ENCODE results near the gene PRLR.

Gene PRLR

DNA sequence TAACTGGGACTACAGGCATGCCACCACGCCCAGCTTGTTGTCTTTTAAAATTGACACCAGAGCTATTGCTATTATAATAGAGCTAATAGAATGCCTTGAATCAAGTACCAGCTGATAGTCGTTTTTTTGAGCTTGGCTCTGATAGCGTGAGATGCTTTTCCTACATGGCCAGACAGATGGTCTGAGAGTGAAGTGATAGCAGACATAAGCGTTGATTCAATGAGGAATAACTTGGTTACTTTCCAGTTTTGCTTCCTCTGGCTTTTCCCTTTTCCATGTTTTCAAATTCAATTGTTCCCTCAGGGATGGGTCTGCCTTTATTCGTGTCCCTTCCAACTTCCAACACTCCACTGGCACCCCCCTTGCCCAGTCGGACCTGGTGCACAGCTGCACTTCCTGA lies 197.9 kb downstream of the PRLR start:
- DNase-seq (ENCODE audit: low read depth), result no peak

DNA sequence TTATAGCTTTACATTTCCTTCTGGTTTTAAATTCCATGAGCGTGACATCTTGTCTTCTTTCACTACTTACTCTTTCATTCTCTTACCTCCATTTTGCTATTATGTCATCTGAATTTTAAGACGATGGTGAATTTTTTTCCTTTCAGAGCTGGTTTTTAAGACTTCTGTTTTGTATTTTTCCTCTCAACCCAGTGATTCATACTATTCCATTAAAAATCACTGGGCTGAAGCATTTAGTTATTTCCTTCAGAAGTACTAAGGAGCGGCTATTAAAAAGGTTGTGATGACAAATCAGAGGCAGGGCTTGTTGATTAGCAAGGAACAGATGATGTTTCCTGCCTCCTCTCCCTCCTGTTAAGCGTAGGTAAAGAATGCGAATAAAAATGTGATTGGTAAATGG lies 199.0 kb downstream of the PRLR start:
- DNase-seq (ENCODE audit: low read depth), result no peak

DNA sequence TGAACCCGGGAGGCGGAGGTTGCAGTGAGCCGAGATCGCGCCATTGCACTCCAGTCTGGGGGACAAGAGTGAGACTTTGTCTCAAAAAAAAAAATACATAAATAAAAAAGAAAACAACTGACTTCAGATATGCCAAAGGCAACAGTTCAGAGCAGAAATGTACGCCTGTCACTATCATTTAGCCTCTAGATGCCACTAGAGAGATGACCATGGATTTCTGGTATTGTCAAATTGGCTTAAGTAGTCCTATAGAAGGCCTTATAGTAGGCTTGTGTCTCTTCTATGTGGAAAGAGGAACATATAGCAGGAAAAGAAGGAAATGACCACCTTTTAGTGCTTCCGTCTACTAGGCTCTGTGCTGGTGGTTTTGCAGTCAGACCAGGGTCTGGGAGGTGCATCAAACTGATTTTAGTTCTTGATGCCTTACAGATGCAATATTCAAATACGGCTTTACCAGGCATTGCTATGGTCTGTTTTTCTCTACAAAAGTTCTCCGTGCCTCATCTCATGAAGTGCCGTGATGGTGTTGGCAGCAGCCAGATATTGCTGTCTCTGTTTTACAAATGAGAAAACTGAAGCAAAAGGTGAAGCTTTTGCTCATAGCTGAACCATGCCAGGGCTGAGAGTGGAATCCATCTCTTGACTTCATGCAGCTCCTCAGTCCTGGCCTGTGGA lies 199.7 kb downstream of the PRLR start:
- no peak for DNase-seq (ENCODE audit: low read depth)

DNA sequence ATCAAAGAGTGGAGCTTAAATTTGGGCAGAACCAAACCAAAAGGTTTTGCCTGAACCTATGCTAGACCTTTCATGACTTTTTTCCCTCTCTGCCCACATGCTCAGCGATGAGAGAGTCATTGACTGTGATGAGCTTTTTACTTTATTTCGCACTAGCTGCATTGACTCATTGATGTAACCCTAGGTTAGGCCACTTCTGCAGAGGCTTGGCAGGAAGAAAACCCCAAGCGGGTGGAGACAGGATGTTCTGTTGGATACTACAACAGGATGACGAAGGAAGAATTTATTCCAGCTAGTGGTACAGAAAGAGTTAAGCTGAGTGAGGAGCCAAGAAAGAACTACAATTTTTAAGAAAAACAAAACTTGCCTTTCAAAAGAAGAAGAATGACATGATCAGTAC lies 201.0 kb downstream of the PRLR start:
- no peak for DNase-seq (ENCODE audit: low read depth)

DNA sequence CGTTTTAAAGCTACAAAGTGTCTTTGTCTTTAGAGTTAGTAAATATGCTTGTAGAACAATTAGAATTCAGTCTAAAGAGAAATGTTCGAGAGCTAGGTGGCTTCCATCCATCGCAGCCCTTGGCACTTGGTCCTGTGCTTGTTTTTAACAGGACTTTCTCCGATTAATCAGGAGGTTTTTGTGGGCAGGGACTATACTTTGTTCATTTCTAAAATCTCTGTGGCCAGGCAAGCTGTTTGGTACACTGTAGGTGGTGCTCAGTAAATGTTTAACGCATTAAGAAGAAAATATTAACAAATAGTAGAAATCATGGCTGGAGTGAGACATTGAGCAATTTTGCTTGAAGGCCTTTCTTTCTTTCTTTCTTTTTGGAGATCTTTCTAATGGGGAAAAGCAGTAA lies 203.3 kb downstream of the PRLR start:
- no peak for DNase-seq (ENCODE audit: low read depth)

DNA sequence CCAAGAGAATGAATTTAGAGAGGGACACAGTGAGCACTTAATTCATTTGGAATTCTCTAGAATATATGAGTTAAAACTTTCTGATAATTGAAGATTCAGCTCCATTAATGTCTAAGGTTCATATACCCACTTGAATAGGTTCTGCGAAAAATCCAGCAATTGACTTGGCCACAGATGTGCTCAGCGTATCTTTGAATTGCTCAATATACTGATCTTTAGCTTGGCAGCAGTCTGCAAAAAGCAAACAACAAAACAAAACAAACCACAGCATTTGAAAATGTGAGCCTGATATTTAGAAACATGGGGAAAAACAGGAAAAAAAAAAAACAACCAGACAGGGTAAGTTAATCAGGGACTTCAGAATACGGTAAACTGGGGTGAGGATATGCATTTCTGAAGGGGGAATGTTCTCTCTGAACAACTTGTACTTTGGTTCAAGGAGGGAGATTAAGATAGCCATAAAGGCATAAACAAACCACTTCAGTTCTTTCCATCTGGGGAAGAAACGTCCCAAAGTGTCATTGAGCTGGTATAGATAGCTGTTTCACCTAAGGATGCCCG lies 203.9 kb downstream of the PRLR start:
- DNase-seq (ENCODE audit: low read depth), result no peak

DNA sequence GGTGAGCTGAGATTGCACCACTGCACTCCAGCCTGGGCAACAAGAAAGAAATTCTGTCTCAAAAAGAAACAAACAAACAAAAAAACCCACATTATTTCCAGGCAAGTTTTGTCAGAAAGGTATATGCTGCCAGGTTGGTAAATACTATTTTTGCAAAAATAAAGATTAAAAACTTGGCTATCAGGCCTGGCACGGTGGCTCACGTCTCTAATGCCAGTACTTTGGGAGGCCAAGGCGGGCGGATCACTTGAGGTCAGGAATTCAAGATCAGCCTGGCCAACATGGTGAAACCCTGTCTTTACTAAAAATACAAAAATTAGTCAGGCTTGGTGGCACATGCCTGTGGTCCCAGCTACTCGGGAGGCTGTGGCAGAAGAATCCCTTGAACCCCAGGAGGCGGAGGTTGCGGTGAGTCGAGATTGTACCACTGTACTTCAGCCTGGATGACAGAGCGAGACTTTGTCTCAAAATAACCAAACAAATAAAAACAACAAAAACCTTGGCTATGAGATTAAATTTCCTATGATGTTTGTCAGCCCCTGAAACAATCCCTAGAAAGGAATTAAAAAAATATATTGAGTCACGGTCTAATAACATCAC lies 205.3 kb downstream of the PRLR start:
- DNase-seq (ENCODE audit: low read depth), result no peak

DNA sequence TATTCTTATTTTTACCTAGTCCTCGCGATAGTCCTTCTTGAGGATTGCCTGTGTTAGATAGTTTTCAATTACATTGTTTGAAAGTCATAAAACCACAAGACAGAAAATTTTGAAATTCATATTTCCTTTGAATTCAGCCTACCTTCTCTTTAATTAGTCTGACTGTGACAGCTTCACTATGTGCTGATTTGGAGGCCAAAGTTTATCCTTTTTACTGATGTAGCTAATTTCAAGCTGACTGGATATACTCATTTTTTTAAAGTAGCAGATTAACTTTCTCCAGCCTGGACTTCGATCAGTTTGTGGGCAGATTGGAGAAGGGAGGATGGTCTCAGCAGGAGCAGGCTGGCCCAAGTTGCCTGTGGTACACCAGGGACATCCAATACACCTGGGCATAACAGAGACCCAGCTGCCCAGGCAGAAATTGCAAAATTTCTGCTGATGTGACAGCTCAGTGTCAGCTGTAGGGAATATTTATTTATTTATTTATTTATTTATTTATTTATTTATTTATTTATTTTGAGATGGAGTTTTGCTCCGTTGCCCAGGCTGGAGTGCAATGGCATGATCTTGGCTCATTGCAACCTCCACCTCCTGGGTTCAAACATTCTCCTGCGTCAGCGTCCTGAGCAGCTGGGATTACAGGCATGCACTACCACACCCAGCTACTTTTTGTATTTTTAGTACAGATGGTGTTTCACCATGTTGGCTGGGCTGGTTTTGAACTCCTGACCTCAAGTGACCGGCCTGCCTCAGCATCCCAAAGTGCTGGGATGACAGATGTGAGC lies 206.7 kb downstream of the PRLR start:
- DNase-seq (ENCODE audit: low read depth), result no peak

DNA sequence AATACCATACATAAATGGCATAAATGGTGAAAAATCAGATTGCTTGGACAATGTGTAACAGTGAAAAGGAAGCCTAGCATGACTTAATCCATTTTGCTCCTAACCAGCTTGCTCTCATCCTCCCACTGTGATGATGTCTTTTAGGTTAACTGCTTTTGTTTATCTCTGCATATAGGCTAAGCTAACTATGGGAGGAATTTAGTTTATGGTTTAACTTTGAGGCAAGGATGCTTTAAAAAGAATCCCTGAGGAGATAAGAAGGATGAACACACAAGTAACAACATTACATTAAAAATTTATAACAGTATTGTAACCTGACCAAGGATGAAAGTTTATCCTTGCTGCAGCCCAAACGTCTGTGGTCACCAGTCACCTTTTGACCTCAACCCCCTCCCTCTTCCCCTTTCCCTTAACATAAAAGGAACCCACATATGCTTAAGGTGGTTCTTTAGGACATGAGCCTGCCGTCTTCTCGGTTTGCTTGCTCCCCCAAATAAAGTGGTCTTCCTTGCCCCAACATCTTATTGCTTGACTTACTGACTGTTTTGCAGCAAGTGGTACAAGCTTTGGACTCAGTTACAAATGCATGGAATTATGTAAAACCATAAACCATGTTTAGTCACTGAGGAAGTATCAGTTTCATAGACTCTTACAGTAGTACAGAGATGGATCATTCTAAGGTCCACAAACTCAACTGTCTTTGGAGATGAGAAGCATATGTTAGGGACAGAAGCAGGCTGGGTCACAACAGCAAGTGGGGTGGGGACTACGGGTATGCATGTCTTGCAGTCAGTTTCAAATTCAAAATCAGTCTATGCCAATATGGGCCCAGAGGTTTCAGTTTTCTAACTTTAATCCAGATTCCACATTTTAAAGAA lies 213.9 kb downstream of the PRLR start:
- no peak for DNase-seq (ENCODE audit: low read depth)

DNA sequence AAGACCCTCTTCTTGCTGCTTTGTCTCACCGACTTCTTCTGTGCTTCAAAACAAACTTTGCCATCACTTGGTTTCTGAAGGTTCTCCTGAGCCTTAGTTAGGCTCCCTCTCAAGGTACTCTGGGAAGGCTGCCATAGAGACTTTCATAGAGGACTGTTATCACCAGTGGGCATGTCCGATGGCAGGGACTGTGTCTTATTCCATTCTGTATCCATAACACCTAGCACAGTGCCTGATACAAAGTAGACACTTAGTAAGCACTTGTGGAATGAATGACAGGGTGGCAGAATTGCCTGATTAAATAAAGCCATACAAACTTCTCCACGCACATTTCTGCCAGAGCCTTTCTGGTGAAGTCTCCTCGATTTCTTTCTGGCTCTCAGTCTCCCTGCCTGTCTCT lies 215.2 kb downstream of the PRLR start:
- no peak for DNase-seq (ENCODE audit: low read depth)

DNA sequence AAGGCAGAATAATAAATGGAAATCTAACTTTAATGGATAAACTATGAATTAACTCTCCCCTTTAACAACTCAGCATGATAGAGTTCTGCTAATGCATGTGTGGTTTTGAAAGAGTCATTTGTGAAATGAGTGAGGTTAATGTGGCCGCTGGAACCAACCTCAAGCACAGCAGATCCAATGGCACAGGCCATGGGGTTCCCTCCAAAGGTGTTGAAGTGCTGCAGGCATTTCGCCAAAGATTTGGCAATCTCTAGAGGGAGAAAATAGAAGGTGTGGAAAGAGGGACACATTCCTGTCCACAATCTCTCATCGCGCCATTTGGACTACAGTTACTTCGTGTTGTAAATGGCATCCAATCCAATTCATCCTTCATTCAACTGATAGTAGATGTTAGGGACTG lies 217.5 kb downstream of the PRLR start:
- DNase-seq (ENCODE audit: low read depth), result no peak

DNA sequence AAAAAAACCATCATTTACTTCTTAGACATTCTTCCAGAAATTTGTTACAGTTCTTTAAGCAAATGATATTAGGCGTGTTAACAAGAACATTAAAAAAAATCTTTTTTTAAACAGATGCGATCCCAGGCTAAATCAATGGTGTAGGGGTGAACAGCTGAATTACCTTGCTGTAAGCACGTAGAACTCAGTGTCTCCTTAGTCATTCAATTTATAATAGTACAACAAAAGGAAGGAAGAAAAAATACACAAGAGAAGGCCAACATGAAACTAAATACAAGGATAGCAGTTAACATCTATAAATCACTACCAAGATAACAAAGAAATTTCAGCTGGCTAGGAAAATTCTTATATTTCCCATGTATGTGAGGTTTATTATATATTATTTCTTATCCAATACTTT lies 217.9 kb downstream of the PRLR start:
- no peak for DNase-seq (ENCODE audit: low read depth)

DNA sequence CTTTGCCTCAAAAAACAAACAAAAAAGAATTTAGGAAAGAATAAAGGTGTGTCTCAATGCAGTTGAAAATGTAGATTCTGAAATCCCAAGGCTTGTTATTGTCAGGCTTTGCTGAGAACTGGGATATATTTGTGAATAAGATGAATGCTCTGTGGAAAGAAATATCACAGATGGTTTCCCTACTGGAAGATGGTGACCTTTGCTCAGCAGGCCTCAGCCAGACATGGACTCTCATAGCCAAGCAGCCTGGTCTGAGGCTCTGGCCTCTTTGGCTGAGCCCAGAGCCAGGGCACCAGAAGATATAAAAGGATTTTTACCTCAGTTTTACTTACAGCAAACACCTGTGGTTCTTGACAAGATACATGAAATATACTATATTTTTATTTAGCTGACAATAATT lies 219.6 kb downstream of the PRLR start:
- no peak for DNase-seq (ENCODE audit: low read depth)

DNA sequence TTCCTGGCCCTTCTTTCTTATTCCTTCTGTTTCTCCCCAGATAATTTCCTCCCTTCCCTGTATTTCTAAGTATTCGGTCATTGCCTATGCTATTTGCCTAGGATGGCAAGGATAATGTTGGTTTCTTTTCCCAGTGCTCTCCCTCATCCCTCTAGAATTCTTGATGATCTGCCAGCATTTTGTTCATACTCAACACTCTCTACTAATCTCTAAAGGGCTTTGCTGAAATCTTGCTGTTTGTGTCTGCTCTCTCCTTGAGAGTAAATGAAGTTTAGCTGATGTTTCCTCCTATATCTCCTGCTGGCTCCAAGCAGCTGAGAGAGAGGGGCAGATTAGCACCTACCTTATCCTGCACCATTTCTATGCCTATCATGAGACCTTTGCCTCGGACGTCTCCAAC lies 220.6 kb downstream of the PRLR start:
- no peak for DNase-seq (ENCODE audit: low read depth)

DNA sequence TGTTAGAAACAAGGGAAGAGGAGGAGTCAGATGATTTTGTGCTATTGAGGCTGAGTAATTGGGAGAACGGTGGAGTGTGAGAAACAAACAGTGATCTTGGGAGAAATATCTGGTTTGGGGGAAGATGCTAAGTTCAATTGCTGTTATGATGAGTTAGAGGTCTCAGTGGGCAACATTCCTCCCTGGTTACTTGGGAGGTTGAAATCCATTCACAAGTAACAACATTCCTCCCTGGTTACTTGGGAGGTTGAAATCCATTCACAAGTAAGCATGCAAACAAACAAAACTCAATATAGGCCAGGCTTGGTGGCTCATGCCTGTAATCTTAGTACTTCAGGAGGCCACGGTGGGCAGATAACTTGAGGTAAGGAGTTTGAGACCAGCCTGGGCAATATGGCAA lies 221.3 kb downstream of the PRLR start:
- DNase-seq (ENCODE audit: low read depth), result no peak

DNA sequence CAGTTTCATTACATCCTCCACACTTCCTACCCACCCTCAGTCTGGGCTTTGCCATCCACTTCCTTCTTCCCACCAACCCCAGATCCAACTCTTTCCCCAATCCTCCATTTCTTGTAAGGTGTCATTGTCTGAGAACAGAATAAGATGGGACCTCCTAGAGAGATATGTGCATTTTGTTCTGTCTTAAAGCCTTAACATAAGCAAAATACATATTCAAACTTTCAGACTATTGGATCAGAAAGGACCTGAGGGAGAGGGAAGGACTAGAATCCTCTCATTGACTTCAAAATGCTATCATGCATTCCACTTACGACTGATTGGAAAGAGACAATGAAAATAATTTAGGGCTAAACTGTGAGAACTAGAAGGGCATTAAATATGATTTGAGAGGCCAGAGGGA lies 225.5 kb downstream of the PRLR start:
- DNase-seq (ENCODE audit: low read depth), result no peak

DNA sequence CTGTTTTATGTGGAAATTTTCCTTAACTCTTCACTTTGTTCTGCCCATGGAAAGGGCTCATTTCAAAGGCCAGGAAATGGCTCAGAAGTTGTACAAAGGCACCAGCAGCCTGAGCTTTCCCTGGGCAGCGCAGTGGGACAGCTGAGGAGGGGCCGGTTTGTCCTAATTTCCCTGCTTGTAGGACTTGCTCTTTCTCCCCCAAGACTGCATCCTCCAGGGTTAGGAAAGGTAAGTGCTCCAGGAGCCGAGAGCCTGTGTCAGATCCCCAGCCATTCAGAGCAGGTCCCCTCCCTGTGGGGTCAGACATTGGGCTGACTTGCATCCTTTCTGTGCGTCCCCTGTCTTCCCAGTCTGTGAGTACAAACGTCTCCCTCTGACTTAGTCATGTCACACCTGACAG lies 226.1 kb downstream of the PRLR start:
- DNase-seq (ENCODE audit: low read depth), result no peak

DNA sequence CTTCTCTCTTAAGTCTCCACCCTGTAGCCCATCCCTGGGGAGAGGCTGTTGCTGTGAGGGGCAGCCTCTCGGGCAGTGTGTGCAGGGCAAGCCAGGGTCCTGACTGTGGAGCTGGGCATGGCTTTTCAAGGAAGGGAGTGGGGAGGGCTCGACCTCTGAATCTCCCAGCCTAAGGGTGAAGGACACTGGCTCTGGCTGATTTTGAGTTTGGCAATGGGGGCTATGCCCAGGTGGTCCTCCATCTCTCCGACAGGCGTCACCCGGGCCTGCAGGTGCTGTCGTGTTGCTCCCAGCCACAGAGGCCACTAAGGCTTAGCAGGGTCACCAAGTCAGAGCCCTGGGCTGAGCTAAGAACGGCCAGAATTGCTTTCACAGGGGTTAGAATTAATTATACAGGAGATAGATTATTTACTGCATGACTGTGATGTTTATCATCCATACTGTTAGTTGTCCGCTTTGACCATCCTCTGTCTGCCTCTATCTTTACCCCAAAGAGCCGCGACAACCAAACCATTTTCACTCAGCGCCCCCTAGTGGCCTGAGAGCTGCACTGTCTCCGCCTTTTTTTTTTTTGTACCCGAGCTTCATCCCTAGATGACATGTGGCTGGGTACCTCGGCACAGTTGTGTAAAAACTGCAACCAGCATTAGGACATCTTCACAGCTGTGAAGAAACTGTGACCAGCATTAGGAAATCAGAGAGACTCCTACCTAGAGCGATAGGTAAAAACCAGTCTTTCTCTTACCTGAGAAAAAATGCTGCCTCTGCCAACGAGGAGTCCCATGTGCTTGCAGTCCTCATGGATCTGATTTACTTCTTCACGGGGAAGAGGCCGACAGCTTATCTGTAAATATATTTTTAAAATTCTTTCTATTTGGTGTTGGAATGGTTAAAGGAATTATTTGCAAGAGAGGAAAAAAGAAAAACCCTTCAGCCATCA lies 227.0 kb downstream of the PRLR start:
- no peak for DNase-seq (ENCODE audit: low read depth)

DNA sequence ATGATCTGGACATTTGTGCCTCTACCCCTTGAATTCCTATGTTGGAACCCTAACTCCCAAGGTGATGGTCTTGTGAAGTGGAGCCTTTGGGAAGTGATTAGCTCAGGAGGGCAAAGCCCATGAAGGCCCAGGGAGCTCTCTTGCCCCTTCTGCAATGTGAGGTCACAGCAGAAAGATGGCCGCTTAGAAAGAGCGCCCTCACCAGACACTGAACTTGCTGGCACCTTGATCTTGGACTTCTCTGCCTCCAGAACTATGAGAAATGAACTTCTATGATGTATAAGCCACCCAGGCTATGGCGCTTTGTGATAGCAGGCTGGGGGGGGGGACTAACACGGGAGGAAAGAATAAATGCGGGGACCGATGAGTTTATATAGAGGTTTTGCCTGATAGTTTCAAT lies 227.8 kb downstream of the PRLR start:
- no peak for DNase-seq (ENCODE audit: low read depth)

DNA sequence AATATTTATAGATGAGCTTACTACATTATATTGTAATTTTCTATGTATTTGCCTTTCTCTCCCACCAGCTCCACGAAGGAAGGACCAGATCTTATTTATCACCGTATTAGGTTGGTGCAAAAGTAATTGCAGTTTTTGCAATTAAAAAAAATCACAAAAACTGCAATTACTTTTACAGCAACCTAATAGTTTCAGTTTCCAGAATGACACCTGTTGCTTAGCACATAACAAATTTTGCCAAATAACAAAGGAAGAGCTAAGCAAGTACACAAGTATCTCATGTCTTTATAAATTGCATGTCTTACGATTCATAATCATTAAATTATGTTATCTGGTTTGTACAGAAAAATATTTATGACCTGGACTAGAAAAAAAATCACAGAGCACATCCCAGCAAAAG lies 228.4 kb downstream of the PRLR start:
- DNase-seq (ENCODE audit: low read depth), result no peak

Measured in T-helper 22 cell (primary cell).